K562 (cell line): ENCODE results near the gene PIGH. TPM values are rescaled to one million over a fixed set of nuclear protein-coding genes. Genes with fewer than 3 reads are reported as not detected.

Experiments used
- BMI1 ChIP-seq: fragments of 150-350 bp; IDR thresholded peaks from 2 replicates; pipeline ENCODE4 v1.6.1; 2014; ENCODE audit warnings: low read length
- CBX8 ChIP-seq: fragments of 200-600 bp; sonication (generic); IDR thresholded peaks from 2 replicates; pipeline ENCODE4 v1.6.1; 2012; ENCODE audit warnings: borderline replicate concordance, mixed run types, low read depth, mild to moderate bottlenecking, moderate library complexity, mixed read lengths, low read length, control low read depth, inconsistent platforms; ENCODE audit not compliant: poor library complexity, severe bottlenecking; ENCODE audit errors: extremely low read depth
- DMBX1 ChIP-seq: fragments of 250-450 bp; sonication (Bioruptor Pico); IDR thresholded peaks from 2 replicates; pipeline ENCODE4 v1.8.0; 2022; ENCODE audit warnings: inconsistent platforms, mild to moderate bottlenecking, moderate library complexity, borderline replicate concordance
- MCM7 ChIP-seq, 2 experiments: fragments of 450-650 bp; IDR thresholded peaks; 2 replicates each; pipeline ENCODE4 v1.6.1; 2016 to 2018
- NR2F6 ChIP-seq: fragments of 450-650 bp; formaldehyde crosslinking; IDR thresholded peaks from 2 replicates; pipeline ENCODE4 v1.4.0; 2020; ENCODE audit warnings: mild to moderate bottlenecking
- ZNF76 ChIP-seq: fragments of 250-450 bp; sonication (Bioruptor Pico); IDR thresholded peaks from 2 replicates; pipeline ENCODE4 v1.4.0; 2020; ENCODE audit warnings: mild to moderate bottlenecking, moderate library complexity, borderline replicate concordance
- polyA plus RNA-seq, 8 experiments: library from polyadenylated mRNA; depleted of rRNA in 4 of 8; stranded (reverse) in 5 of 8; unstranded in 3 of 8; fragments of >200 nt; fragmentation: Nextera tagmentation in 2 of 8; fragmentation: Illumina TruSeq in 1 of 8; extraction: Ambion mirVana in 2 of 8; extraction: Trizol in 1 of 8; gene quantifications; 2 replicates each; pipeline versions ENCODE4 v1.2.1 to v1.2.3, GENCODE V29; 2011 to 2014; ENCODE audit warnings: inconsistent platforms in 1 of 8, missing spikeins in 1 of 8
- total RNA-seq, 7 experiments: library from RNA; depleted of rRNA in 6 of 7; stranded (reverse); fragments of >200 nt in 6 of 7; fragmentation: Illumina TruSeq in 2 of 7; extraction: Trizol in 2 of 7; gene quantifications; 2 replicates each; pipeline versions ENCODE4 v1.2.1 to v1.2.3, GENCODE V29; 2011 to 2021; ENCODE audit warnings: low replicate concordance in 1 of 7
- TF ChIP-seq, protein P1 (sequence below): fragments of 250-450 bp; sonication (Bioruptor Pico); IDR thresholded peaks from 2 replicates; pipeline ENCODE4 v1.4.0; 2020; ENCODE audit warnings: borderline replicate concordance
- TF ChIP-seq, protein P2 (sequence below): fragments of 450-650 bp; IDR thresholded peaks from 2 replicates; pipeline ENCODE4 v1.6.1; 2016; ENCODE audit warnings: low read depth
- TF ChIP-seq, protein P3 (sequence below), 2 experiments: fragments of 450-650 bp in 1 of 2; IDR thresholded peaks; 2 replicates each; pipeline ENCODE4 v1.6.1; 2011 to 2017; ENCODE audit warnings: low read depth in 2 of 2, antibody characterized with exemption in 1 of 2, borderline replicate concordance in 1 of 2, low read length in 1 of 2, mild to moderate bottlenecking in 1 of 2, mixed read lengths in 1 of 2; ENCODE audit not compliant: control insufficient read depth in 1 of 2

The PIGH gene
- total and polyA plus RNA-seq, 9 of the 15 experiments (the other 6 are each of a cell fraction or from before 2014, with no cell fraction given), result 21.1 to 53.4 (median 24.7) TPM

DNA sequence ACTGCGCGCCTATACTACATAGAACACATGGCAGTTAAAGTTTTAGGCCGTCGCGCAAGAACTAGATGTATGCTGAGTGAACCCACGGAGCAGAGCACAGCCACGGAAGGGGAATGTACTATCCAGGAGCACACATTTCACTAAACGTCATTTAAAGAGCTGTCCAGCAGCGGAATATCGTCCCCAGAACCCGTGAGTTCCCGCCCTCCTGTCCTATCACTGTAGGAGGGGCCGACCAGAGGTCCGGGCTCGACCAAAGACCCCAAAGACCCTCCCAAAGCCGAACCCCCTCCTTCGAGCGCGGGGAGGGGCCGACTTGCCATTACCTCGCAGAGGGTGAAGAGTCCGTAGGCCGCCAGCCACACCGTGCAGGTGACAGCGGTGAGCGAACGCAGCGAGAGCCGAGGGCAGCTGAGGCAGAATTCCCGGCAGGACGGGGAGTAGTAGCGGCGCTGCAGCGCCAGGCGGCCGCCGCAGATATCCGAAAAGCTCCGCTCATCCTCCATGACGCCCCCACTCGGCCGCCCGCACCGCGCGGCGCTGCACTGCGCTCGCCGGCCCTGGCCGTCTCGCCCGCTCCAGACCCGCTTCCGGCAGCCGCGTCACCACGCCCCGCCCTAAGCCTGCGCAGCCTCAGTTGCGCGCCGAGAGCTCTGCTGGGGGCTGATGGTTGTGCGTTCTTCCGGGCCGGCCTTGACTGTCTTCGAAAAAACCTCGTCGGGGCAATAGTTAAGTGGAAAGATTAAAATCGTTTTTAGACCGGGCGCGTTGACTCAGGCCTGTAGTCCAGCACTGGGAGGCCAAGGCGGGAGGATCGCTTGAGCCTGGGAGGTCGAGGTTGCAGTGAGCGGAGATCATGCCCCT is at the start of gene PIGH (continued):
- TF ChIP-seq NR2F6 (no peak), DMBX1 (CRISPR knock-in tag) (no peak), MCM7 (IDR thresholded peaks at IDR 0.05) (no peak), ZNF76 (CRISPR knock-in tag) (no peak), BMI1 (no peak), CBX8 (no peak)
- TF ChIP-seq, protein P1, sequence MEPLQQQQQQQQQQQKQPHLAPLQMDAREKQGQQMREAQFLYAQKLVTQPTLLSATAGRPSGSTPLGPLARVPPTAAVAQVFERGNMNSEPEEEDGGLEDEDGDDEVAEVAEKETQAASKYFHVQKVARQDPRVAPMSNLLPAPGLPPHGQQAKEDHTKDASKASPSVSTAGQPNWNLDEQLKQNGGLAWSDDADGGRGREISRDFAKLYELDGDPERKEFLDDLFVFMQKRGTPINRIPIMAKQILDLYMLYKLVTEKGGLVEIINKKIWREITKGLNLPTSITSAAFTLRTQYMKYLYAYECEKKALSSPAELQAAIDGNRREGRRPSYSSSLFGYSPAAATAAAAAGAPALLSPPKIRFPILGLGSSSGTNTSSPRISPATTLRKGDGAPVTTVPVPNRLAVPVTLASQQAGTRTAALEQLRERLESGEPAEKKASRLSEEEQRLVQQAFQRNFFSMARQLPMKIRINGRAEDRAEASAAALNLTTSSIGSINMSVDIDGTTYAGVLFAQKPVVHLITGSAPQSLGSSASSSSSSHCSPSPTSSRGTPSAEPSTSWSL (CRISPR knock-in tag), result no peak
- TF ChIP-seq, protein P2, sequence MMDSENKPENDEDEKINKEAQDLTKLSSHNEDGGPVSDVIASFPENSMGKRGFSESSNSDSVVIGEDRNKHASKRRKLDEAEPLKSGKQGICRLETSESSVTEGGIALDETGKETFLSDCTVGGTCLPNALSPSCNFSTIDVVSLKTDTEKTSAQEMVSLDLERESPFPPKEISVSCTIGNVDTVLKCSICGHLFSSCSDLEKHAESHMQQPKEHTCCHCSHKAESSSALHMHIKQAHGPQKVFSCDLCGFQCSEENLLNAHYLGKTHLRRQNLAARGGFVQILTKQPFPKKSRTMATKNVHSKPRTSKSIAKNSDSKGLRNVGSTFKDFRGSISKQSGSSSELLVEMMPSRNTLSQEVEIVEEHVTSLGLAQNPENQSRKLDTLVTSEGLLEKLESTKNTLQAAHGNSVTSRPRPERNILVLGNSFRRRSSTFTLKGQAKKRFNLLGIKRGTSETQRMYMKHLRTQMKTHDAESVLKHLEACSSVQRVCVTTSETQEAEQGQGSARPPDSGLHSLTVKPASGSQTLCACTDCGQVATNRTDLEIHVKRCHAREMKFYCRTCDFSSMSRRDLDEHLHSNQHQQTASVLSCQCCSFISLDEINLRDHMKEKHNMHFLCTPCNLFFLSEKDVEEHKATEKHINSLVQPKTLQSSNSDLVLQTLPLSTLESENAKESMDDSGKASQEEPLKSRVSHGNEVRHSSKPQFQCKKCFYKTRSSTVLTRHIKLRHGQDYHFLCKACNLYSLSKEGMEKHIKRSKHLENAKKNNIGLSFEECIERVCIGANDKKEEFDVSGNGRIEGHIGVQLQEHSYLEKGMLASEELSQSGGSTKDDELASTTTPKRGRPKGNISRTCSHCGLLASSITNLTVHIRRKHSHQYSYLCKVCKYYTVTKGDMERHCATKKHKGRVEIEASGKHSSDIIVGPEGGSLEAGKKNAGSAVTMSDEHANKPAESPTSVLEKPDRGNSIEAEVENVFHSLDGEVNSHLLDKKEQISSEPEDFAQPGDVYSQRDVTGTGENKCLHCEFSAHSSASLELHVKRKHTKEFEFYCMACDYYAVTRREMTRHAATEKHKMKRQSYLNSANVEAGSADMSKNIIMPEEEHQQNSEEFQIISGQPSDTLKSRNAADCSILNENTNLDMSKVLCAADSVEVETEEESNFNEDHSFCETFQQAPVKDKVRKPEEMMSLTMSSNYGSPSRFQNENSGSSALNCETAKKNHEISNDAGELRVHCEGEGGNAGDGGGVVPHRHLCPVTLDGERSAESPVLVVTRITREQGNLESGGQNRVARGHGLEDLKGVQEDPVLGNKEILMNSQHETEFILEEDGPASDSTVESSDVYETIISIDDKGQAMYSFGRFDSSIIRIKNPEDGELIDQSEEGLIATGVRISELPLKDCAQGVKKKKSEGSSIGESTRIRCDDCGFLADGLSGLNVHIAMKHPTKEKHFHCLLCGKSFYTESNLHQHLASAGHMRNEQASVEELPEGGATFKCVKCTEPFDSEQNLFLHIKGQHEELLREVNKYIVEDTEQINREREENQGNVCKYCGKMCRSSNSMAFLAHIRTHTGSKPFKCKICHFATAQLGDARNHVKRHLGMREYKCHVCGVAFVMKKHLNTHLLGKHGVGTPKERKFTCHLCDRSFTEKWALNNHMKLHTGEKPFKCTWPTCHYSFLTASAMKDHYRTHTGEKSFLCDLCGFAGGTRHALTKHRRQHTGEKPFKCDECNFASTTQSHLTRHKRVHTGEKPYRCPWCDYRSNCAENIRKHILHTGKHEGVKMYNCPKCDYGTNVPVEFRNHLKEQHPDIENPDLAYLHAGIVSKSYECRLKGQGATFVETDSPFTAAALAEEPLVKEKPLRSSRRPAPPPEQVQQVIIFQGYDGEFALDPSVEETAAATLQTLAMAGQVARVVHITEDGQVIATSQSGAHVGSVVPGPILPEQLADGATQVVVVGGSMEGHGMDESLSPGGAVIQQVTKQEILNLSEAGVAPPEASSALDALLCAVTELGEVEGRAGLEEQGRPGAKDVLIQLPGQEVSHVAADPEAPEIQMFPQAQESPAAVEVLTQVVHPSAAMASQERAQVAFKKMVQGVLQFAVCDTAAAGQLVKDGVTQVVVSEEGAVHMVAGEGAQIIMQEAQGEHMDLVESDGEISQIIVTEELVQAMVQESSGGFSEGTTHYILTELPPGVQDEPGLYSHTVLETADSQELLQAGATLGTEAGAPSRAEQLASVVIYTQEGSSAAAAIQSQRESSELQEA, result no peak
- TF ChIP-seq, protein P3, sequence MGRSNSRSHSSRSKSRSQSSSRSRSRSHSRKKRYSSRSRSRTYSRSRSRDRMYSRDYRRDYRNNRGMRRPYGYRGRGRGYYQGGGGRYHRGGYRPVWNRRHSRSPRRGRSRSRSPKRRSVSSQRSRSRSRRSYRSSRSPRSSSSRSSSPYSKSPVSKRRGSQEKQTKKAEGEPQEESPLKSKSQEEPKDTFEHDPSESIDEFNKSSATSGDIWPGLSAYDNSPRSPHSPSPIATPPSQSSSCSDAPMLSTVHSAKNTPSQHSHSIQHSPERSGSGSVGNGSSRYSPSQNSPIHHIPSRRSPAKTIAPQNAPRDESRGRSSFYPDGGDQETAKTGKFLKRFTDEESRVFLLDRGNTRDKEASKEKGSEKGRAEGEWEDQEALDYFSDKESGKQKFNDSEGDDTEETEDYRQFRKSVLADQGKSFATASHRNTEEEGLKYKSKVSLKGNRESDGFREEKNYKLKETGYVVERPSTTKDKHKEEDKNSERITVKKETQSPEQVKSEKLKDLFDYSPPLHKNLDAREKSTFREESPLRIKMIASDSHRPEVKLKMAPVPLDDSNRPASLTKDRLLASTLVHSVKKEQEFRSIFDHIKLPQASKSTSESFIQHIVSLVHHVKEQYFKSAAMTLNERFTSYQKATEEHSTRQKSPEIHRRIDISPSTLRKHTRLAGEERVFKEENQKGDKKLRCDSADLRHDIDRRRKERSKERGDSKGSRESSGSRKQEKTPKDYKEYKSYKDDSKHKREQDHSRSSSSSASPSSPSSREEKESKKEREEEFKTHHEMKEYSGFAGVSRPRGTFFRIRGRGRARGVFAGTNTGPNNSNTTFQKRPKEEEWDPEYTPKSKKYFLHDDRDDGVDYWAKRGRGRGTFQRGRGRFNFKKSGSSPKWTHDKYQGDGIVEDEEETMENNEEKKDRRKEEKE (IDR thresholded peaks at IDR 0.05; ENCODE audit: borderline replicate concordance in 1 of 2, control insufficient read depth in 1 of 2, low read depth in 2 of 2, low read length in 1 of 2), result no peak
